HepG2 (cell line): ENCODE data around the gene NRBP1. TPM values are rescaled to one million over a fixed set of nuclear protein-coding genes. Genes with fewer than 3 reads are reported as not detected.

Experiments
- CENPT ChIP-seq: sonication (generic); formaldehyde crosslinking; IDR thresholded peaks from 2 replicates; pipeline ENCODE4 v1.8.0; 2022; ENCODE audit warnings: low read depth, mild to moderate bottlenecking, moderate library complexity, missing genetic modification reagents
- E2F1 ChIP-seq: sonication (generic); formaldehyde crosslinking; IDR thresholded peaks from 2 replicates; pipeline ENCODE4 v1.5.0; 2020; ENCODE audit warnings: missing genetic modification reagents
- GRHL1 ChIP-seq: sonication (generic); formaldehyde crosslinking; conservative IDR thresholded peaks from 2 replicates; pipeline ENCODE4 v1.8.0; 2022; ENCODE audit warnings: missing genetic modification reagents
- GZF1 ChIP-seq: sonication (generic); formaldehyde crosslinking; IDR thresholded peaks from 2 replicates; pipeline ENCODE4 v1.5.1; 2020; ENCODE audit warnings: mild to moderate bottlenecking, missing genetic modification reagents
- HMGA1 ChIP-seq: sonication (generic); formaldehyde crosslinking; conservative IDR thresholded peaks from 2 replicates; pipeline ENCODE4 v1.4.0; 2020; ENCODE audit warnings: missing genetic modification reagents
- HNF4G ChIP-seq, 2 experiments: sonication (generic) in 1 of 2; formaldehyde crosslinking in 1 of 2; IDR thresholded peaks; 2 replicates each; pipeline versions ENCODE4 v1.4.0 to v1.6.1; 2011 to 2020; ENCODE audit warnings: borderline replicate concordance in 2 of 2, low read depth in 2 of 2, mild to moderate bottlenecking in 2 of 2, low read length in 1 of 2, missing genetic modification reagents in 1 of 2, moderate library complexity in 1 of 2
- IKZF1 ChIP-seq: fragments of 450-650 bp; IDR thresholded peaks from 2 replicates; pipeline ENCODE4 v1.7.1; 2016
- IKZF5 ChIP-seq: IDR thresholded peaks from 2 replicates; pipeline ENCODE4 v1.6.1; 2018; ENCODE audit warnings: missing genetic modification reagents, mild to moderate bottlenecking, missing compliant biosample characterization
- KLF13 ChIP-seq: sonication (generic); formaldehyde crosslinking; IDR thresholded peaks from 2 replicates; pipeline ENCODE4 v1.4.0; 2020; ENCODE audit warnings: mild to moderate bottlenecking, missing genetic modification reagents
- KLF16 ChIP-seq, 2 experiments: sonication (generic) in 1 of 2; formaldehyde crosslinking in 1 of 2; IDR thresholded peaks; 2 replicates each; pipeline versions ENCODE4 v1.6.1 to v1.8.0; 2016 to 2023; ENCODE audit warnings: missing genetic modification reagents in 2 of 2, missing compliant biosample characterization in 1 of 2
- TBX3 ChIP-seq: fragments of 450-650 bp; IDR thresholded peaks from 2 replicates; pipeline ENCODE4 v1.6.1; 2017; ENCODE audit warnings: antibody characterized with exemption, mild to moderate bottlenecking, inconsistent platforms, borderline replicate concordance
- THAP7 ChIP-seq: sonication (generic); formaldehyde crosslinking; IDR thresholded peaks from 2 replicates; pipeline ENCODE4 v1.8.1; 2023; ENCODE audit warnings: mild to moderate bottlenecking, missing genetic modification reagents
- ZBTB7A ChIP-seq: sonication (generic); formaldehyde crosslinking; IDR thresholded peaks from 2 replicates; pipeline ENCODE4 v1.8.0; 2022; ENCODE audit warnings: mild to moderate bottlenecking, missing genetic modification reagents
- ZNF121 ChIP-seq: sonication (generic); formaldehyde crosslinking; IDR thresholded peaks from 2 replicates; pipeline ENCODE4 v1.5.0; 2020; ENCODE audit warnings: mild to moderate bottlenecking, missing genetic modification reagents
- ZNF563 ChIP-seq: sonication (generic); formaldehyde crosslinking; IDR thresholded peaks from 2 replicates; pipeline ENCODE4 v1.8.0; 2022; ENCODE audit warnings: mild to moderate bottlenecking, moderate library complexity, missing genetic modification reagents
- ZNF597 ChIP-seq: sonication (generic); formaldehyde crosslinking; IDR thresholded peaks from 2 replicates; pipeline ENCODE4 v1.5.0; 2020; ENCODE audit warnings: missing genetic modification reagents
- ZNF616 ChIP-seq: sonication (generic); formaldehyde crosslinking; IDR thresholded peaks from 2 replicates; pipeline ENCODE4 v1.5.0; 2020; ENCODE audit warnings: low read depth, mild to moderate bottlenecking, missing genetic modification reagents
- ZNF710 ChIP-seq: sonication (generic); formaldehyde crosslinking; IDR thresholded peaks from 2 replicates; pipeline ENCODE4 v1.5.0; 2020; ENCODE audit warnings: mild to moderate bottlenecking, missing genetic modification reagents, borderline replicate concordance
- ZNF788 ChIP-seq: sonication (generic); formaldehyde crosslinking; IDR thresholded peaks from 2 replicates; pipeline ENCODE4 v1.5.0; 2020; ENCODE audit warnings: mild to moderate bottlenecking, missing genetic modification reagents, borderline replicate concordance
- ZNF83 ChIP-seq: sonication (generic); formaldehyde crosslinking; IDR thresholded peaks from 2 replicates; pipeline ENCODE4 v1.4.0; 2020; ENCODE audit warnings: missing genetic modification reagents, mild to moderate bottlenecking, borderline replicate concordance
- polyA plus RNA-seq, 8 experiments: library from polyadenylated mRNA; depleted of rRNA in 3 of 8; stranded (reverse) in 7 of 8; unstranded in 1 of 8; fragments of >200 nt; fragmentation: Illumina TruSeq in 4 of 8; extraction: Trizol in 4 of 8; gene quantifications; 2 replicates each; pipeline versions ENCODE4 v1.2.1 to v1.2.3, GENCODE V29; 2011 to 2016; ENCODE audit warnings: low read depth in 4 of 8, missing spikeins in 1 of 8, mixed read lengths in 1 of 8; ENCODE audit not compliant: insufficient read depth in 1 of 8
- total RNA-seq, 5 experiments: library from RNA; depleted of rRNA; stranded (reverse); fragments of >200 nt; fragmentation: Illumina TruSeq; extraction: Trizol; gene quantifications; 2 replicates each; pipeline ENCODE4 v1.2.3, GENCODE V29; 2016; ENCODE audit warnings: low read depth in 1 of 5

Gene NRBP1
- total and polyA plus RNA-seq, 2 of the 13 experiments (the other 11 are each of a cell fraction or from before 2014, with no cell fraction given): 165 to 240 TPM

DNA sequence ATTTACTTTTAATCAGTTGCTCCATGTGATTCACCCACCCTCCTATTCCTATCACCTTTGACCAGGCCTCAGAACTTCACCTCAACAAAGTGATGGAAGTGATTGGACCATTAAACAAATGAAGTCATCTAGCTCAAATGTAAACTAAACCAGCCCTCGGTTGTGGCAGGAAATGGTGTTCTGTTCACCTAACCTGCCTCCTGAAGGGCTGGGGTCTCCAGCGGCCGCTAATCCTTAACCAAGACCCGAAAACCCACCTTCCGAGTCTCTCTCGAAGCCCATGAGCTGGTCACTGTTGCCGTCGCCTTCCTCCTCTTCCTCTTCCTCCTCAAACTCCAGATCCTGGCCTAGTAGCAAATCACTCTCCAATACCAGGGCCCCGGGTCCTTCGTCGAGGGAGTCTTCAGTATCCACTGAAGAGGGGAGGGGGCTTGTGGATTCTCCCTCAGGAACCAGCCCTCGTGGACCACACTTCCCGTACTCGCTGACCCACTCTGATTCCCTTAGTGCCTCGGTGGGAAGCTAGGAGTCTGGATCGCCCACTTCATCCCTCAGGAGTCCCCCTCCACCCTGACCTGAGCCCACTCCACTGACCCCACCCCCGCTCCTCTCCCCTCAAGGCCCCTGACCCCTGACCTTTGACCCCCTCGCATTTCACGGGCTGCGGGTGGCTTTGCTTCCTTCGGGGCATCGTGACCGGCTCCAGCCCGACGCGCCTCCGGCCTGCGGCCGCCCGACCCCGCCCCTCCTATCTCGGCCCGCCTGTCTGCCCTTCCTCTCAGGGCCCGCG lies 48.4 kb upstream of the NRBP1 start (continued):
- no peak for TF ChIP-seq HMGA1 (CRISPR knock-in tag)
- no peak for TF ChIP-seq ZNF83
- TF ChIP-seq THAP7: no peak
- TF ChIP-seq CENPT (CRISPR knock-in tag): no peak
- no peak for TF ChIP-seq ZNF616 (CRISPR knock-in tag)
- no peak for TF ChIP-seq KLF13 (CRISPR knock-in tag)
- TF ChIP-seq E2F1: no peak
- TF ChIP-seq KLF16 (CRISPR knock-in tag; IDR thresholded peaks at IDR 0.05): peak in 1 of 2 experiments; percentile 16; a peak in 1 of 4 replicates
- TF ChIP-seq GRHL1 (CRISPR knock-in tag): no peak
- peak; percentile 62; the same call in 1 of the 2 replicates for TF ChIP-seq GZF1 (CRISPR knock-in tag)
- TF ChIP-seq ZNF121: no peak
- peak; percentile 53; the same call in 1 of the 2 replicates for TF ChIP-seq TBX3
- no peak for TF ChIP-seq IKZF5 (CRISPR knock-in tag)
- no peak for TF ChIP-seq ZNF597 (CRISPR knock-in tag)
- TF ChIP-seq HNF4G (IDR thresholded peaks at IDR 0.05; ENCODE audit: borderline replicate concordance, low read depth, low read length): no peak
- TF ChIP-seq HNF4G (CRISPR knock-in tag; IDR thresholded peaks at IDR 0.05; ENCODE audit: borderline replicate concordance, low read depth): no peak
- TF ChIP-seq IKZF1: no peak
- TF ChIP-seq ZNF788 (CRISPR knock-in tag): no peak
- TF ChIP-seq ZNF710: no peak
- 0 out of 2 replicates have a peak, but pooled peaks have one; percentile 24 for TF ChIP-seq ZBTB7A
- TF ChIP-seq ZNF563 (CRISPR knock-in tag): no peak
